ENCODE data around the gene KLHDC8B.
A peak's percentile ranks its signal among the peaks of the same experiment; 100 is the strongest.

Gene KLHDC8B

DNA sequence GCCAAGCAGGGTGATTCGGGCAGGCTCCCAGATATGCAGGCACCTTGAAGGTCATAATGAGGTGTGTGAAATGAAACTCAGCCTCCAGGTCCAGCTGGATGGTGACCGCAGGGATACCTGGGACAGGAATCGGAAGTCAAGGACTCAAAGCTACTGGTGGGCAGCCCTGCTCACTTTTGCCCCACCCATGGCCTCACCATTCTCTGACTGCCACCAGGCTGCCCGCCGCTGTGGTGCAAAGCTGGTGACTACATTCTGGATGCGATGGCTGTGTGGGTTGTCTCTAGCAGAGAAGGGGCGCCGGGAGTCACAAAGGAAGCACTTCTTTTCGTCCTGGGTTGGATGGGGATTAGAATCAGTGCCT is 39.3 kb upstream of the KLHDC8B start:
- TF ChIP-seq, protein P1, sequence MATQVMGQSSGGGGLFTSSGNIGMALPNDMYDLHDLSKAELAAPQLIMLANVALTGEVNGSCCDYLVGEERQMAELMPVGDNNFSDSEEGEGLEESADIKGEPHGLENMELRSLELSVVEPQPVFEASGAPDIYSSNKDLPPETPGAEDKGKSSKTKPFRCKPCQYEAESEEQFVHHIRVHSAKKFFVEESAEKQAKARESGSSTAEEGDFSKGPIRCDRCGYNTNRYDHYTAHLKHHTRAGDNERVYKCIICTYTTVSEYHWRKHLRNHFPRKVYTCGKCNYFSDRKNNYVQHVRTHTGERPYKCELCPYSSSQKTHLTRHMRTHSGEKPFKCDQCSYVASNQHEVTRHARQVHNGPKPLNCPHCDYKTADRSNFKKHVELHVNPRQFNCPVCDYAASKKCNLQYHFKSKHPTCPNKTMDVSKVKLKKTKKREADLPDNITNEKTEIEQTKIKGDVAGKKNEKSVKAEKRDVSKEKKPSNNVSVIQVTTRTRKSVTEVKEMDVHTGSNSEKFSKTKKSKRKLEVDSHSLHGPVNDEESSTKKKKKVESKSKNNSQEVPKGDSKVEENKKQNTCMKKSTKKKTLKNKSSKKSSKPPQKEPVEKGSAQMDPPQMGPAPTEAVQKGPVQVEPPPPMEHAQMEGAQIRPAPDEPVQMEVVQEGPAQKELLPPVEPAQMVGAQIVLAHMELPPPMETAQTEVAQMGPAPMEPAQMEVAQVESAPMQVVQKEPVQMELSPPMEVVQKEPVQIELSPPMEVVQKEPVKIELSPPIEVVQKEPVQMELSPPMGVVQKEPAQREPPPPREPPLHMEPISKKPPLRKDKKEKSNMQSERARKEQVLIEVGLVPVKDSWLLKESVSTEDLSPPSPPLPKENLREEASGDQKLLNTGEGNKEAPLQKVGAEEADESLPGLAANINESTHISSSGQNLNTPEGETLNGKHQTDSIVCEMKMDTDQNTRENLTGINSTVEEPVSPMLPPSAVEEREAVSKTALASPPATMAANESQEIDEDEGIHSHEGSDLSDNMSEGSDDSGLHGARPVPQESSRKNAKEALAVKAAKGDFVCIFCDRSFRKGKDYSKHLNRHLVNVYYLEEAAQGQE (IDR thresholded peaks at IDR 0.05; ENCODE audit: insufficient read depth in 1 of 2, low read depth in 2 of 2, low read length in 2 of 2) = no peak
- TF ChIP-seq POLR2AphosphoS5 (IDR thresholded peaks at IDR 0.05; ENCODE audit: low read depth, low read length) = no peak
- TF ChIP-seq TAF1 (IDR thresholded peaks at IDR 0.05; ENCODE audit: borderline replicate concordance, insufficient read depth, low read length) = no peak
- TF ChIP-seq SIN3A (IDR thresholded peaks at IDR 0.05; ENCODE audit: borderline replicate concordance, insufficient read depth, low read length) = no peak
- no peak for TF ChIP-seq FOXP2 (optimal IDR thresholded peaks at IDR 0.05; ENCODE audit: borderline replicate concordance, extremely low read depth, extremely low read length, insufficient read depth)

DNA sequence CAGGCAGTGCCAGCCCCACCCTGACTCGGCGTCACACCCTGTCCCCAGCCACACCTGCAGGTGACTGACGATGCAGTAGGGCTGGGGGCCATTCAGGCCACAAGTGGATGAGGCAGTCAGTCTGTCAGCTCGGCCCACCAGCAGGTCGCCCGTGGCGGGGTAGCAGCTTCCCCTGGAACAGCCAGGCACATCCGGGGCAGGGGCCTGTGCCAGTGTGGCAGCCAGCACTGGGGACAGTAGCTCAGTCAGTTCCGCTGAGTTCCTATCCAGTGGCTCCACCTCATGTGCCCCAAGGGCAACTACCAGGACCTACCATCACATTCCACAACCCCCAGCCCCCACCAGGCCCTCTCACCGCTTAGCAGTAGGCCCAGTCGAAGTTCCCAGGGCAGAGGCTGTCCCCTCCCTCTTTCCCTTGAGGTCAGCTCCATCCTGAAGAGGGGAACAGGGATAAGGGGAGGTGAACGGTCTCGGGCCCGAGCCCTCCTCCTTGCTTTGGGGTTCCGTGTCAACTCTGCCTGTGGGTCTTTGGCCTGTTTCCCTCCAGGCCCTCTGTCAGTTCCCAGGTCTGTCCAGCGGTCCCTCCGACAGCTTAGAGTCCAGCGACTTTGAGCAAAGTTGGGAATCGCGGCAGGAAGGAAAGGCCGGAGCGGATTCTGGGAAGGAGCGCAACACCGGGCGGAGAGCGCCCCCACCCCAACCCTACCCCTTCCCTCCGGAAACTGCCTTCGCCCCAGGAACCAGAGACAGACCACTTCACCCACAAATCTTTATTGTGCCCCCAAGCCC is 38.8 kb upstream of the KLHDC8B start, which contains the start of gene LAMB2:
Gene LAMB2 (minus strand): TSS at position 614 of the 789 bp plus-strand sequence. CDS start 183 bp downstream, at position 431.
- no peak for TF ChIP-seq SIN3A (IDR thresholded peaks at IDR 0.05; ENCODE audit: borderline replicate concordance, insufficient read depth, low read length)
- TF ChIP-seq, protein P1 (IDR thresholded peaks at IDR 0.05; ENCODE audit: insufficient read depth in 1 of 2, low read depth in 2 of 2, low read length in 2 of 2) = no peak
- TF ChIP-seq FOXP2 (optimal IDR thresholded peaks at IDR 0.05; ENCODE audit: borderline replicate concordance, extremely low read depth, extremely low read length, insufficient read depth) = peak; percentile 24
- TF ChIP-seq POLR2AphosphoS5 (IDR thresholded peaks at IDR 0.05; ENCODE audit: low read depth, low read length) = 0 out of 2 replicates have a peak, but pooled peaks have one; percentile 51
- TF ChIP-seq TAF1 (IDR thresholded peaks at IDR 0.05; ENCODE audit: borderline replicate concordance, insufficient read depth, low read length) = no peak

GRCh38 chr3:49133226-49133951 is 38.0 kb upstream of the KLHDC8B start:
- TF ChIP-seq FOXP2 (optimal IDR thresholded peaks at IDR 0.05; ENCODE audit: borderline replicate concordance, extremely low read depth, extremely low read length, insufficient read depth) (peak; percentile 28), SIN3A (IDR thresholded peaks at IDR 0.05; ENCODE audit: borderline replicate concordance, insufficient read depth, low read length) (no peak), TAF1 (IDR thresholded peaks at IDR 0.05; ENCODE audit: borderline replicate concordance, insufficient read depth, low read length) (0 out of 2 replicates have a peak, but pooled peaks have one; percentile 5), POLR2AphosphoS5 (IDR thresholded peaks at IDR 0.05; ENCODE audit: low read depth, low read length) (no peak; the same call in 1 of the 2 replicates)
- TF ChIP-seq, protein P1 (IDR thresholded peaks at IDR 0.05; ENCODE audit: insufficient read depth in 1 of 2, low read depth in 2 of 2, low read length in 2 of 2) = no peak

DNA sequence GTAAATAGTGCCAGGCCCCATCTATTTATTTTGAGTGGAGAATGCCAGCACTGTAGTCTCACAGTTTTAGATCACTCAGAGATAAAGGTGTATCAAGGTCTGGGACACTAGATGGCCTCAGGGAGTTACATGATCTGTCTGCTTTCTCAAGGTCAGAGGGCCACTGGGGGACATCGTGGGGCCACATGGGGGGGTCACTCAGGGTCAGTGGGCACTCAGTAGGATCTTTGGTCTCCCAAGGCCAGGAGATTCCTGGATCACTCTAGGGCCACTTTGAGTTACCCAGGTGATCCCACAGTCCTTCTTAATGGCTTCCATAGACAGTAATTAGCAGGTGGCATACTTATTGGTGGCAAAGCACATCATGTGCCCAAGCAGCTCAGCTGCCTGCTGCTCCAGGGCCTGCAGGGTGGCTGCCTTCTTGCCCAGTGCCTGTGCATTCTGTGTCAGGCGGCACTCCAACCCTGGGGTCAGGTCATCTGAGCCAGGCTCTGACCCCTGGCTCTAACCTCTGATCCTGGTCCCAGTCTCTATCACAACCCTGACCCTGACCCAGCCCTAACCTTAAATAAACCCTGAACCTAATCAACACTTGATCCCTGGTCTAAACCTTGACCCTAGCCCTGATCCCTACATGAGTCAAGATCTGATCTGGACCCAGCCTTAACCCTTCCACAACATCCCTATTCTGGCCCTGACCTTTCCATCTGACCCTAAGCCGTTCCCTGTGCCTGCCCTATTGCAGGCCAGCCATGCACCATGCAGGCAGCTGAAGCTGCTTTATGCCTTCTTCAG is 36.7 kb upstream of the KLHDC8B start:
- TF ChIP-seq SIN3A (IDR thresholded peaks at IDR 0.05; ENCODE audit: borderline replicate concordance, insufficient read depth, low read length) (no peak), TAF1 (IDR thresholded peaks at IDR 0.05; ENCODE audit: borderline replicate concordance, insufficient read depth, low read length) (no peak), POLR2AphosphoS5 (IDR thresholded peaks at IDR 0.05; ENCODE audit: low read depth, low read length) (no peak), FOXP2 (optimal IDR thresholded peaks at IDR 0.05; ENCODE audit: borderline replicate concordance, extremely low read depth, extremely low read length, insufficient read depth) (no peak)
- TF ChIP-seq, protein P1 (IDR thresholded peaks at IDR 0.05; ENCODE audit: insufficient read depth in 1 of 2, low read depth in 2 of 2, low read length in 2 of 2) = no peak
